Esophagus squamous epithelium (tissue), 4 donors: ENCODE results near the gene WDR70.

Experiments used
- CTCF ChIP-seq, 6 experiments: fragments of 450-650 bp in 4 of 6; fragments of 200-600 bp in 2 of 6; sonication (generic) in 2 of 6; IDR thresholded peaks; one replicate each; pipeline ENCODE4 v1.5.1; 2016 to 2019; ENCODE audit warnings: antibody characterized with exemption in 6 of 6, mild to moderate bottlenecking in 4 of 6, moderate library complexity in 4 of 6
- POLR2A ChIP-seq, 4 donors: fragments of 450-650 bp; IDR thresholded peaks; one replicate each; pipeline ENCODE4 v1.6.1; 2017; ENCODE audit warnings: antibody characterized with exemption in 4 of 4, mild to moderate bottlenecking in 4 of 4, moderate library complexity in 3 of 4

- TF ChIP-seq CTCF (IDR thresholded peaks at IDR 0.05) (no peak), POLR2A (IDR thresholded peaks at IDR 0.05) (no peak)
These were observed 407.9 kb downstream of the WDR70 start for GRCh38 chr5:37786862-37787519.
